Measurements from ENCODE around the gene CELF3. TPM values are rescaled to one million over a fixed set of nuclear protein-coding genes. Genes with fewer than 3 reads are reported as not detected.

Gene CELF3
- total and polyA plus RNA-seq, 2 experiments from 2014 or later: 0.31 to 0.58 TPM

GRCh38 chr1:151655371-151655770 lies 61.2 kb downstream of the CELF3 start:
- Mint-ChIP-seq H3K27ac (no peak overlapping the region), H3K4me3 (no peak overlapping the region), H3K36me3 (ENCODE audit: low read depth) (peaks cover 50% of the 10 kb centered on the region), H3K9me3 (peaks cover 15% of the 10 kb centered on the region), H3K4me1 (no peaks in the 10 kb centered on the region), H3K27me3 (ENCODE audit: insufficient read depth, low read depth, poor library complexity) (no peaks in the 10 kb centered on the region)
- H3K4me2 ChIP-seq: no peak overlapping the region
- H2AFZ ChIP-seq: no peak overlapping the region
- peaks cover 36% of the 10 kb centered on the region for H3K79me2 ChIP-seq (replicated peaks; ENCODE audit: insufficient read depth)
- ATAC-seq (no peak), DNase-seq (ENCODE audit: low spot score) (no peak)
- no peaks in the 10 kb centered on the region for H3K9me2 ChIP-seq (ENCODE audit: insufficient read depth)
- H3K27ac ChIP-seq (ENCODE audit: low read depth): no peak overlapping the region
- H3K4me3 ChIP-seq: no peak overlapping the region
- 0 out of 2 replicates have a peak, but pooled peaks cover 3% of the 10 kb centered on the region for H3K4me1 ChIP-seq (ENCODE audit: insufficient read depth)
- 0 out of 2 replicates have a peak, but pooled peaks cover 8% of the 10 kb centered on the region for H4K20me1 ChIP-seq (replicated peaks; ENCODE audit: insufficient read depth)
- H3K27me3 ChIP-seq (ENCODE audit: insufficient read depth): no peaks in the 10 kb centered on the region
- no peaks in the 10 kb centered on the region for H3F3A ChIP-seq (replicated peaks; ENCODE audit: low read depth)
- H3K36me3 ChIP-seq (ENCODE audit: insufficient read depth): no peaks in the 10 kb centered on the region; the same call in 1 of the 2 replicates
- TF ChIP-seq CTCF (conservative IDR thresholded peaks at IDR 0.05; ENCODE audit: low read depth in 2 of 2) (no peak), JUNB (IDR thresholded peaks at IDR 0.05; ENCODE audit: unreplicated experiment) (no peak), STAT1 (IDR thresholded peaks at IDR 0.05; ENCODE audit: unreplicated experiment) (no peak), EZH2phosphoT487 (IDR thresholded peaks at IDR 0.05; ENCODE audit: unreplicated experiment) (no peak), POLR2AphosphoS5 (IDR thresholded peaks at IDR 0.05; ENCODE audit: low read depth) (no peak), ZNF462 (CRISPR knock-in tag; IDR thresholded peaks at IDR 0.05) (no peak), EZH2 (IDR thresholded peaks at IDR 0.05; ENCODE audit: low read depth, unreplicated experiment) (no peak), NANOG (IDR thresholded peaks at IDR 0.05; ENCODE audit: borderline replicate concordance) (no peak), CREB1 (CRISPR knock-in tag; IDR thresholded peaks at IDR 0.05; ENCODE audit: low read depth) (no peak), ZNF331 (CRISPR knock-in tag; IDR thresholded peaks at IDR 0.05; ENCODE audit: low read depth) (no peak), REST (IDR thresholded peaks at IDR 0.05; ENCODE audit: unreplicated experiment) (no peak), ZNF114 (CRISPR knock-in tag; IDR thresholded peaks at IDR 0.05) (no peak), ETS1 (IDR thresholded peaks at IDR 0.05) (no peak)
